Measurements from ENCODE around the gene ZNF468.
A peak's percentile ranks its signal among the peaks of the same experiment; 100 is the strongest.
"Not testable (repeated sequence)": the region's sequence is repeated elsewhere in the genome, so short reads cannot be mapped to it uniquely, and the experiment has no call there.

ZNF468 gene

DNA sequence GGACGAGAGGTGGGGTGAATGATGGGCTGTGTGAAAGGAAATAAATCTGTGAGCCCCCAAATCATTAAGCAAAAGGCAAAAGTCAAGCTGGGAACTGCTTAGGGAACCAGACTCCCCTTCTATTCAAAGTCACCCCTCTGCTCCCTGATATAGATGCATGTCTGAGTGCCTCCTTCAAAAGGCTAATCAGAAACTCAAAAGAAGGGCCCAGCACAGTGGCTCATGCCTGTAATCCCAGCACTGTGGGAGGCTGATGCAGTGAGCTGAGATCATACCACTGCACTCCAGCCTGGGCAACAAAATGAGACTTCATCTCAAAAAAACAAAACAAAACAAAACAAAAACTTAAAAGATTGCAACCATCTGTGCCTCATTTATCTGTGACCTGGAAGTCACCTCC, 23.1 kb downstream of the ZNF468 start:
- not testable (repeated sequence) for H3K4me3 ChIP-seq (ENCODE audit: low read length); DNase-seq (ENCODE audit: low read depth, low spot score)

DNA sequence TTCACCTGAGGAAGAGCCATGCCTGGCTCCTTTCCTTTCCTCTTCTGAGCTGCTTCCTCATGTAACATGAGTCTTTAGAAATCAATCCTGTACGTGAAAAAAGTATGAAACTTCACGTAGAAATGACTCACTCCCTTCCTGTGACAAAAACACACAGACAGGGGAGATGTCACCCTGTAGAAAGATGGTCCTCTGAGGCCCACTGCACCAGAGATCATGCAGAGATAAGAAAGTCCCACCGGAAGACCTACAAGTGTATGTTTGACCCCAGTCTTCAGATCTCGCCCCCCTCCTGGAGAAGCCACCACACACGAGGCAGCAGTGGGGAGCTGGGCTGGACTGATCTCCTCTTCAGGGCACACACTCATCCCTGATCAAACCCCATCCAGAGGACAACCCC, 23.9 kb downstream of the ZNF468 start:
- H3K4me3 ChIP-seq (ENCODE audit: low read length); DNase-seq (ENCODE audit: low read depth, low spot score): not testable (repeated sequence)

DNA sequence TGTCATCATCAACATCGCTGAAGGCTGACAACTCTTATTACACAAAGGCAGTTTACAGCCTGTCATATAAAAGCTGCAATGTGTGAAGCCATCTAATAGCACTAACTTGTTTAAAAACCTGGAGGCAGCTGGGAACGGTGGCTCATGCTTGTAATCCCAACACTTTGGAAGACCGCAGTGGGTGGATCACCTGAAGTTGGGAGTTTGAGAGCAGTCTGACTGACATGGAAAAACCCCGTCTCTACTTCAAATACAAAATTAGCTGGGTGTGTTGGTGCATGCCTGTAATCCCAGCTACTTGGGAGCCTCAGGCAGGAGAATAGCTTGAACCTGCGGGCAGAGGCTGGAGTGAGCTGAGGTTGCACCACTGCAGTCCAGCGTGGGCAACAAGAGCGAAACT, 27.6 kb downstream of the ZNF468 start:
- not testable (repeated sequence) for H3K4me3 ChIP-seq (ENCODE audit: low read length); DNase-seq (ENCODE audit: low read depth, low spot score)

DNA sequence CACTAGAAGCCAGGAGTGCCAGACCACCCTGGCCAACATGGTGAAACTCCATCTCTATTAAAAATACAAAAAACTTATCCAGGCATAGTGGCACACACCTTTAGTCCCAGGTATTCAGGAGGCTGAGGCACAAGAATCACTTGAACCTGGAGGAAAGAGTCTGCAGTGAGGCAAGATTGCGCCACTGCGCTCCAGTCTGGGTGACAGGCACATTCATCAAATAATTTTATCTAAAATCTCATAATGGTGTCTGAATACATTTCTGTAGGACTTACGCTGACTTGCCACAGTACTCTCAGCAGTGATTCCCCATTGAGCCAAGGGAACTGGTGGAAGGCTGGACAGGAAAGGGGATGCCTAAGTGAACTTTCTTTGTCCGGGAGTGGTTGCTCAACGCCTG, 31.7 kb downstream of the ZNF468 start:
- no peak for DNase-seq (ENCODE audit: low read depth, low spot score)
- H3K4me3 ChIP-seq (ENCODE audit: low read length): no peak overlapping the region

DNA sequence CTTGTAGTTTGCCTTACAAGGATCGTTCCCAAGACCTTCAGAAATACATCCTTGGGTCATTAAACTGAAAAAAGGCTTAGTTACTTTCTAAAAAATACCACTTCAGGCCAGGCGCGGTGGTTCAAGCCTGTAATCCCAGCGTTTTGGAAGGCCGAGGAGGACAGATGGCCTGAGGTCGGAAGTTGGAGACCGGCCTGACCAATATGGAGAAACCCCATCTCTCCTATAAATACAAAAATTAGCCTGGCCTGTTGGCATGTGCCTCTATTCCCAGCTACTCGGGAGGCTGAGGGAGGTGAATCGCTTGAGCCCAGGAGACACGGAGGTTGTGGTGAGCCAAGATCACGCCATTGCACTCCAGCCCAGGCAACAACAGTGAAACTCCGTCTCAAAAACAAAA, 33.7 kb downstream of the ZNF468 start:
- DNase-seq (ENCODE audit: low read depth, low spot score): no peak

DNA sequence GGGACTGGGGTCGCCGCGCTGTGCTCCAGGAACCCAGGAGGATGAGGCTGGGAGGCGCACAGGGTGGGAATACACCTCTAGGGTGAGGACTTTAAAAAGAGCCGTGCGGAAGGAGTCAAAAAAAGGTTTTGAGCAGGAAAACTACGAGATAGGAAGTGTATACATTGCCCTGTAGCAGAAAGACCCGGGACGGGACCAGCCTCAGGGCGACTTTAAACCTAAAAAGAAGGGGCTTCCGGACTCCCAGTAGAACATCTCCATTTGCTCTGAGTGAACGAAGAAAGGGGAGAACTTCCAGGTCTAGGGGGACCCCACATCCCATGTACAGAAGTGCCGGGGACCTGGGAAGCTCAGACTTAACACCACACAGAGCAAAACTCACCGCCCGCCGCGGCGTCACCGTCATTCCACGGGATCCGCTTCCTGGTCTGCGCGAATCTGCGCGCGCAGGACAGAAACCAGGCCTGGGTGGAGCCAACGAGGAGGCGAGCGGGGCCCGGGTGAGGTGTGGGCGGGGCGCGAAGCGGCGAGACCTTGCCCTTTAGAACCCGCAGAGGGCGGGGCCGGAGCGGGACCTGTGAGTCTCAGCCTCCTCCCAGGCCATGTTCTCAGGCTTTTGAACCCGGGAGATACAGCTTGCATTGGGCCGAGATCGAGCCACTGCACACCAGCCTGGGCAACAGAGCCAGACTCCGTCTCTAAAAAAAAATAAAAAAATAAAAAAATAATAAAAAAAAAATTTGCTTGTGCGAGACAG, 36.0 kb downstream of the ZNF468 start, which contains the start of gene ZNF28:
Gene ZNF28 (minus strand): TSS at position 430 of the 757 bp plus-strand sequence. CDS start 3,675 bp downstream, outside the sequence.
- H3K4me3 ChIP-seq (ENCODE audit: low read length): peak within 1 kb of the TSS; percentile 65
- DNase-seq (ENCODE audit: low read depth, low spot score): peak; percentile 47

More for the DNA sequence above, 33.7 kb downstream of the ZNF468 start:
- H3K4me3 ChIP-seq (ENCODE audit: low read length): no peak overlapping the region

DNA sequence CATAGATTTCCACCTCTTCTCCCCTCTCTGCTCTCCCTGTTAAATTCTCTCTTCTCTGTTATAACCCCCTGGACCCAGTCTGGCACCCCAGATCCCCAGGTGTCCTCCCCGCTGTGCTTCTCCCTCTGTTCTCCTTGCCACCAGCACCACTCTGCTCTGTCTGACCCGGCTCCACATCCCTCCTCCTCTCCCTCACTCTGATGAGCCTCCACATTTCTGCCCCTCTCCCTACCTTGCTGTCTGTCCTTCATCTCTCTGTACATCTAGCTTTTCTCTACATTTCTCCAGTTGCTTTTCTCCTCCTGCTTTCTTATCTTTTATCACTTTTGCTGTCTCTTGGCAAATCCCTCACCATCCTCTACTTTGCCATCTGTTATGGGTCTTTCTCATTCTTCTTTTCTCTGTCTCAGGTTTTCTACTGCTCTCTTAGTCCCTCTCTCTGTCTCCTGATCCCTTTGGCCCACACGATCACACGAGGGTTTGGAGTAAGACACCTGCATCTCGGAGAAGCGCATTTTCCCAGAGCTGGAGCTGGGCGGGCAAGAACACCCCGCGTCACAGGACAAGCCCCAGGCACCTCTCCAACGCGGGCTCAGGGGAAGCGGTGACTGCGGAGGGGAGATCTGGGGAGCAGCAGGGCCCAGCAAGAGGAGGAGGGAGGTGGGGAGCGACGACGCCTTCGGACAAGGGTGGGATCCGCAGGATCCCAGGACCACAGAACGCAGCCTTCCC, 36.8 kb downstream of the ZNF468 start:
- not testable (repeated sequence) for DNase-seq (ENCODE audit: low read depth, low spot score)
- H3K4me3 ChIP-seq (ENCODE audit: low read length): peak overlapping the region; percentile 65

DNA sequence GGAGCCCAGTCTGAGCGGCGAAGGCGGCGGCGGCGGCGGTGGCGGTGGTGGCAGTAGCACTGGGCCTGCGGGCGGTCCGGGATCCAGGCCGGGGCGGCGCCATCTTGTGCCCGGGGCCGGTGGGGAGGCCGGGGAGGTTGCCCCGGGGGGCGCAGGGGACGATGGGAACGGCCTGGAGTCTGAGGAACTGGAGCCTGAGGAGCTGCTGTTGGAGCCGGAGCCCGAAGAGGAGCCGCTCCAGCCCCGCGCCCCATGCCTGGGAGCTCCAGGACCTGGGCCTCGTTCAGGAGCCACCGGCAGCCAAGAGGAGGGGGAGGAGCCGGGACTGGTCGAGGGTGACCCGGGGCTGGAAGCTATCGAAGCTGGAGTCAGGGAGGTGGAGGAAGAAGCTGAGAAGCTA, 47.6 kb downstream of the ZNF468 start:
- DNase-seq (ENCODE audit: low read depth, low spot score): no peak
- H3K4me3 ChIP-seq (ENCODE audit: low read length): no peak overlapping the region

DNA sequence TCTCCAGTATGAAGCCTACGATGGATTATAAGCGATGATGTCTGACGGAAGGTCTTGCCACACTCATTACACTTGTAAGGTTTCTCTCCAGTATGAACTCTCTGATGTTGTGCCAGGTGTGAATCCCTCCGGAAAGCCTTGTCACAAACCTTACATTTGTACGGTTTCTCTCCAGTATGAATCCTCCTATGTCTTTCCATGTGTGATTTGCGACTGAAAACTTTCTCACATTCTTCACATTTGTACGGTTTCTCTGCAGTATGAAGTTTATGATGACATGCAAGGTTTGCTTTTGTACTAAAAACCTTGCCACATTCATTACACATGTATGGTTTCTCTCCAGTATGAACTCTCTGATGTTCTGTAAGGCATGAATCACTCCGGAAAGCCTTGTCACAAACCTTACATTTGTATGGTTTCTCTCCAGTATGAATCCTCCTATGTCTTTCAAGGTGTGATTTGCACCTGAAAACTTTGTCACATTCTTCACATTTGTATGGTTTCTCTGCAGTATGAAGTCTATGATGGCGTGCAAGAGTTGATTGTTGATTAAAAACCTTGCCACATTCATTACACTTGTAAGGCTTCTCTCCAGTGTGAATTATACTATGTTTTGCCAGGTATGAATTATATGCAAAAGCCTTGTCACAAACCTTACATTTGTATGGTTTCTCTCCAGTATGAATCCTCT, 57.3 kb downstream of the ZNF468 start:
- H3K4me3 ChIP-seq (ENCODE audit: low read length); DNase-seq (ENCODE audit: low read depth, low spot score): not testable (repeated sequence)

DNA sequence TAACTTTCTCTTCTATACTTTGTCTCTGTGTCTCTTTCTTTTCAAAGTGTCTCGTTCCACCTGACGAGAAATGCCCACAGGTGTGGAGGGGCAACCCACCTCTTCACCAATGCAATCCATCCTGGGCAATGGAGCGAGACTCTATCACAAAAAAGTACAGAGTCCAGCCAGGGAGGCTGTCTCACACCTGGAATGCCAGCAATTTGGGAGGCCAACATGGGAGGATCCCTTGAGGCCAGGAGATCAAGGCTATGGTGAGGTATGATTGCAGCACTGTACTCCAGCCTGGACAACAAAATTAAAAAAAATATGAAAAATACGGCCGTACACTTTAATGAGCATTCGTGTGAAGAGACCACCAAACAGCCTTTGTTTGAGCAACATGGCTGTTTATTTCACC, 68.0 kb downstream of the ZNF468 start:
- no peak for DNase-seq (ENCODE audit: low read depth, low spot score)
- H3K4me3 ChIP-seq (ENCODE audit: low read length): no peak overlapping the region

All from Jurkat, Clone E6-1 (cell line).